Spleen (tissue), 7 donors: ENCODE measurements around the gene NFASC.
A peak's percentile ranks its signal among the peaks of the same experiment; 100 is the strongest.

Source experiments
- CTCF ChIP-seq, 11 experiments: fragments of 200-600 bp in 7 of 11; fragments of 450-650 bp in 4 of 11; sonication (generic) in 4 of 11; IDR thresholded peaks in 8 of 11; conservative IDR thresholded peaks in 3 of 11; 1 replicate in 7 of 11; 2 replicates in 4 of 11; pipeline versions ENCODE4 v1.4.0 to v1.8.0; 2016 to 2021; ENCODE audit warnings: antibody characterized with exemption in 11 of 11, inconsistent platforms in 4 of 11, mild to moderate bottlenecking in 1 of 11
- POLR2A ChIP-seq, 3 donors: fragments of 450-650 bp; IDR thresholded peaks; one replicate each; pipeline ENCODE4 v1.5.1; 2017; ENCODE audit warnings: antibody characterized with exemption in 3 of 3, mild to moderate bottlenecking in 1 of 3
- POLR2AphosphoS5 ChIP-seq, 3 donors: sonication (generic); formaldehyde crosslinking; IDR thresholded peaks; one replicate each; pipeline ENCODE4 v1.5.1; 2017; ENCODE audit warnings: antibody characterized with exemption in 3 of 3
- donor health status: DM: no; HTN: no; CAD: no; lungs with moderate emphysema.
- donor health status: DM: no; HTN: no; CAD: no.
- donor health status: DM: no; HTN: no; CAD: no.

GRCh38 chr1:204987689-204988088 is 117.0 kb downstream of the NFASC start:
- no peak for TF ChIP-seq POLR2A (IDR thresholded peaks at IDR 0.05)
- TF ChIP-seq CTCF (IDR thresholded peaks at IDR 0.05 in 8 of 11, conservative IDR thresholded peaks at IDR 0.05 in 3 of 11): peak in 1 of 11 experiments; percentile 5
- TF ChIP-seq POLR2AphosphoS5 (IDR thresholded peaks at IDR 0.05): no peak
